Breast epithelium (tissue), 3 donors: ENCODE results near the gene KRT2.

Experiments used
- CTCF ChIP-seq, 3 donors: fragments of 450-650 bp; IDR thresholded peaks; one replicate each; pipeline ENCODE4 v1.5.1; 2016 to 2017; ENCODE audit warnings: antibody characterized with exemption in 3 of 3, mild to moderate bottlenecking in 3 of 3, moderate library complexity in 3 of 3
- POLR2A ChIP-seq: fragments of 450-650 bp; IDR thresholded peaks from one replicate; pipeline ENCODE4 v1.6.1; 2016; ENCODE audit warnings: antibody characterized with exemption, mild to moderate bottlenecking, moderate library complexity
- POLR2AphosphoS5 ChIP-seq, 3 donors: sonication (generic); formaldehyde crosslinking; IDR thresholded peaks; one replicate each; pipeline ENCODE4 v1.6.1; 2017; ENCODE audit warnings: antibody characterized with exemption in 3 of 3

- TF ChIP-seq CTCF (IDR thresholded peaks at IDR 0.05) (no peak), POLR2A (no peak), POLR2AphosphoS5 (IDR thresholded peaks at IDR 0.05) (no peak)
These were observed 6.2 kb upstream of the KRT2 start for GRCh38 chr12:52658196-52658595.
